ENCODE measurements around the gene PKLR. TPM values are rescaled to one million over a fixed set of nuclear protein-coding genes. Genes with fewer than 3 reads are reported as not detected.

The PKLR gene
- total RNA-seq, 1 donor from 2014 or later, result 0.11 TPM

- Mint-ChIP-seq H3K9me3 (no peaks in the 10 kb centered on the region), H3K27ac (no peak overlapping the region), H3K36me3 (peaks cover 14% of the 10 kb centered on the region), H3K27me3 (ENCODE audit: low read depth) (no peaks in the 10 kb centered on the region), H3K4me1 (no peaks in the 10 kb centered on the region), H3K4me3 (no peak overlapping the region)
- DNase-seq (ENCODE audit: low spot score in 2 of 2, unreplicated experiment in 2 of 2), result no peak
- no peak for TF ChIP-seq CTCF (IDR thresholded peaks at IDR 0.05; ENCODE audit: unreplicated experiment)
Measured at GRCh38 chr1:155286544-155286943, 14.7 kb downstream of the PKLR start.

- no peak for TF ChIP-seq CTCF (IDR thresholded peaks at IDR 0.05; ENCODE audit: unreplicated experiment)
- Mint-ChIP-seq H3K36me3 (peaks cover 14% of the 10 kb centered on the region), H3K4me1 (no peaks in the 10 kb centered on the region), H3K9me3 (no peaks in the 10 kb centered on the region), H3K27ac (no peak overlapping the region), H3K27me3 (ENCODE audit: low read depth) (no peaks in the 10 kb centered on the region), H3K4me3 (no peak overlapping the region)
- no peak for DNase-seq (ENCODE audit: low spot score in 2 of 2, unreplicated experiment in 2 of 2)
Measured at GRCh38 chr1:155285631-155286044, 15.6 kb downstream of the PKLR start.

GRCh38 chr1:155285063-155285462 lies 16.2 kb downstream of the PKLR start:
- Mint-ChIP-seq H3K27me3 (ENCODE audit: low read depth) (no peaks in the 10 kb centered on the region), H3K9me3 (no peaks in the 10 kb centered on the region), H3K27ac (no peak overlapping the region), H3K36me3 (peaks cover 14% of the 10 kb centered on the region), H3K4me3 (no peak overlapping the region), H3K4me1 (no peaks in the 10 kb centered on the region)
- DNase-seq (ENCODE audit: low spot score in 2 of 2, unreplicated experiment in 2 of 2), result no peak
- TF ChIP-seq CTCF (IDR thresholded peaks at IDR 0.05; ENCODE audit: unreplicated experiment), result no peak

GRCh38 chr1:155284476-155284875 lies 16.8 kb downstream of the PKLR start:
- no peak for DNase-seq (ENCODE audit: low spot score in 2 of 2, unreplicated experiment in 2 of 2)
- Mint-ChIP-seq H3K9me3 (no peaks in the 10 kb centered on the region), H3K27me3 (ENCODE audit: low read depth) (no peaks in the 10 kb centered on the region), H3K4me1 (no peaks in the 10 kb centered on the region), H3K27ac (no peak overlapping the region), H3K4me3 (no peak overlapping the region), H3K36me3 (peaks cover 16% of the 10 kb centered on the region)
- no peak for TF ChIP-seq CTCF (IDR thresholded peaks at IDR 0.05; ENCODE audit: unreplicated experiment)

- Mint-ChIP-seq H3K4me3 (no peak overlapping the region), H3K36me3 (peaks cover 7% of the 10 kb centered on the region), H3K4me1 (peaks cover 6% of the 10 kb centered on the region), H3K9me3 (no peaks in the 10 kb centered on the region), H3K27me3 (ENCODE audit: low read depth) (no peaks in the 10 kb centered on the region), H3K27ac (no peak overlapping the region)
- no peak for TF ChIP-seq CTCF (IDR thresholded peaks at IDR 0.05; ENCODE audit: unreplicated experiment)
- DNase-seq (ENCODE audit: low spot score in 2 of 2, unreplicated experiment in 2 of 2), result no peak
Measured at GRCh38 chr1:155282488-155283091, 18.6 kb downstream of the PKLR start.

GRCh38 chr1:155279268-155279667 lies 22.0 kb downstream of the PKLR start:
- no peak overlapping the region for H3K27ac Mint-ChIP-seq
- H3K9me3 Mint-ChIP-seq, result no peaks in the 10 kb centered on the region
- no peak for DNase-seq (ENCODE audit: low spot score in 2 of 2, unreplicated experiment in 2 of 2)
- TF ChIP-seq CTCF (IDR thresholded peaks at IDR 0.05; ENCODE audit: unreplicated experiment), result no peak
- no peaks in the 10 kb centered on the region for H3K27me3 Mint-ChIP-seq (ENCODE audit: low read depth)
- peaks cover 7% of the 10 kb centered on the region for H3K36me3 Mint-ChIP-seq
- peaks cover 12% of the 10 kb centered on the region for H3K4me1 Mint-ChIP-seq
- H3K4me3 Mint-ChIP-seq, result no peak overlapping the region
